SK-N-MC (cell line): ENCODE results near the gene LHFPL2.

Source experiments
- DNase-seq: peaks from one replicate; pipeline ENCODE4 v3.0.0-alpha.2; 2011; ENCODE audit warnings: low read depth, low spot score
- H3K27ac ChIP-seq: fragments of 200-600 bp; sonication (generic); 2 replicates; pipeline ENCODE4 v1.5.1; 2016; ENCODE audit warnings: mixed run types
- H3K36me3 ChIP-seq: fragments of 200-600 bp; sonication (generic); 2 replicates; pipeline ENCODE4 v1.6.1; 2017; ENCODE audit warnings: antibody characterized with exemption, low read length, mixed read lengths; ENCODE audit not compliant: insufficient read depth
- H3K4me3 ChIP-seq: fragments of 200-600 bp; sonication (generic); 2 replicates; pipeline ENCODE4 v1.5.1; 2016
- H3K9ac ChIP-seq: fragments of 200-600 bp; sonication (generic); 2 replicates; pipeline ENCODE4 v1.8.0; 2017; ENCODE audit warnings: mixed run types, mixed read lengths; ENCODE audit not compliant: insufficient read length
- H3K9me3 ChIP-seq: fragments of 200-600 bp; sonication (generic); 2 replicates; pipeline ENCODE4 v1.6.1; 2017; ENCODE audit warnings: low read depth, mild to moderate bottlenecking, antibody characterized with exemption, low read length, moderate library complexity, mixed read lengths
- EZH2 ChIP-seq: fragments of 200-600 bp; sonication (generic); IDR thresholded peaks from one replicate; pipeline ENCODE4 v1.6.1; 2017; ENCODE audit warnings: antibody characterized with exemption
- FOXP2 ChIP-seq: optimal IDR thresholded peaks from 2 replicates; pipeline ENCODE3; 2011; ENCODE audit warnings: mild to moderate bottlenecking, moderate library complexity; ENCODE audit not compliant: insufficient read depth; ENCODE audit errors: extremely low read length, control extremely low read depth
- POLR2AphosphoS5 ChIP-seq: IDR thresholded peaks from 2 replicates; pipeline ENCODE4 v1.6.1; 2012; ENCODE audit warnings: mild to moderate bottlenecking, low read depth, low read length, borderline replicate concordance

LHFPL2 gene

DNA sequence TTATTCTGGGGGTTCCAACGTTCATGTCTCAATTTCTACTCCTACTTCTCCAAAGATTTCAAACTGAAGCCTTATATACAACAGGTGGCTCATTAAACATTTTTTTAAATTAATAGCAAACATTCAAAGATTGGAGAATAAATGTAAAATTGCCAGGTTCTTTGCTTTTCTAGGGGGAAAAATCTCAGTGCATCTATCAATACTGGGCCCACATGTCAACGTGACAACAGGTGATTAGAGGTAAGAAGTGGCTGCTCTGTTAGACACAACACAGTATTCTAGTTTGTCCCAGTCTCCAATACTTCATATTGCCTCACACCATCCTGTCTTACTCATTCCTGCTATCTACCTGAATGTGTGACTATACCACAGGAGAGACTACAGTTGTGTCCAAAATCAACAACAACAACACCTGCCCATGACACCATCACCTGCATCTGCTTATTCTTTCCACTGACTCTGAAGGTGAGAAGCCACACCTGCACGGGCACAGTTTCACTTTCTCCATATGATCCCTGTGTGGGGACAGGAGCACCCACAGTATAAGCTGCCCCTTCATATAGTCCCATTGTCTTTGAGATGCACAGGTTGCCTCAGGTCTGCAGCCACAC, 110.2 kb downstream of the LHFPL2 start:
- DNase-seq: no peak
- Histone ChIP-seq H3K4me3 (no peak overlapping the region), H3K9me3 (no peaks in the 10 kb centered on the region), H3K9ac (no peak overlapping the region), H3K27ac (no peak overlapping the region), H3K36me3 (no peaks in the 10 kb centered on the region)
- TF ChIP-seq FOXP2 (no peak), POLR2AphosphoS5 (no peak), EZH2 (no peak)

- no peak overlapping the region for H3K4me3 ChIP-seq
- no peak overlapping the region for H3K27ac ChIP-seq
- no peak for TF ChIP-seq EZH2
- no peak for TF ChIP-seq POLR2AphosphoS5
- TF ChIP-seq FOXP2: no peak
- no peaks in the 10 kb centered on the region for H3K9me3 ChIP-seq
- H3K9ac ChIP-seq: no peak overlapping the region
- no peaks in the 10 kb centered on the region for H3K36me3 ChIP-seq
- DNase-seq: no peak
These were observed 110.8 kb downstream of the LHFPL2 start for GRCh38 chr5:78537821-78538220.

DNA sequence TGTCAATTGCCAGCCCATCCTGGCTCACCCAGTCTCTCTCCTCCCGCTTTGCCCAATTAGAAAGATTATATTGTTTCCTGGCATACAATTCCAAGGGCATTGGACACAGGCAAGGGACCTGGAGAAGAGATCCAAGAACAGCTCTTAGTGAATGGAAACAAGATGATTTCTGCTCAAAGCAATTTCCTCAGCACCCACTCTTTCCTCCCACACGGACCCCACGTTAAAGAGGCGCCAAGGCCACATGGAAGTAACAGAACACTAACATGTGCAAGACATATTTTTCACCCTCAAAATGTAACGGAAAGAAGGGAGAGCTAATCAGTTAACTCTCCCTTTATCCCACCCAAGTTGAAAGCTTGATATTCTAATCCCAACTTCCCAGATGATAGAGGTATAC, 111.2 kb downstream of the LHFPL2 start:
- Histone ChIP-seq H3K36me3 (no peaks in the 10 kb centered on the region), H3K27ac (no peak overlapping the region), H3K9me3 (no peaks in the 10 kb centered on the region), H3K9ac (no peak overlapping the region), H3K4me3 (no peak overlapping the region)
- no peak for DNase-seq
- TF ChIP-seq EZH2 (no peak), POLR2AphosphoS5 (no peak), FOXP2 (no peak)

DNA sequence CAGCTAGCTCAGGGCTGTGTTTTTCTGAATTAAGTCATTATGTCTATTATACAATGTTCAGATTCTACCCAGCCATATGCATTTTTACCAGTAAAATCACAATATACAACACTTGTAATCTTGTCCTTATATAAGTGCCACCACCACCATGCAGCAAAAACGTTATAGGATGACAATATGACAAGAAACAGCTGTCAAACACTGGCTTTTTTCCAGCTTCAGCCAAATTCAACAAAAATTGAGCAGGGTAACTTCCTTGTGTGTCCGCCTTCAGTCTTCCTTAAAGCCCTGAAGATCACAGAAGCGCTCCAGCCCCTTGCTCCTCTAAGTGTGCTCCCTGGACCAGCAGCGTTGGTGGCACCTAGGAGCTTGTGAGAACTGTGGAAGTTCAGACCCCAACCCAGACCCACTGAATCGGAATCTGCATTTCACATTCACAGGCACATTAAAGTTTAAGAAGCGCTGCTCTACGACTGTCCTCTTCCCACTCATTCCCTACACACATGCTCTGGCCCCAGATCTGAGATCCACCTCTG, 111.8 kb downstream of the LHFPL2 start:
- Histone ChIP-seq H3K36me3 (no peaks in the 10 kb centered on the region), H3K27ac (no peak overlapping the region), H3K9me3 (no peaks in the 10 kb centered on the region), H3K4me3 (no peak overlapping the region), H3K9ac (no peak overlapping the region)
- no peak for DNase-seq
- TF ChIP-seq FOXP2 (no peak), EZH2 (no peak), POLR2AphosphoS5 (no peak)

DNA sequence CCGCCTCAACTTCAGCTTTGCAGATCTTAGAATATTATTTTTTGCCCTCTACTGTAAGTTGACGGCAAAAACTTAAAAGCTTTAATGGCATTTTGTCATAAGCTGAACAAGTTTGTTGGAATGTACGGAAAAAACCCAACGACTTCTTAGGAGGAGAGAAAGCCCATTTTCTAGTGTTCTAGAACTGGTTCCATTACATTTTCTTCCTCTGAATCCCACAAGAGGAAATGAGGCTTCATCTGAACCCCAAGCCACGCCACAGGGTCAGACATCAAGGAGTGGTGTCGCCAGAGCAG, 113.7 kb downstream of the LHFPL2 start:
- Histone ChIP-seq H3K9me3 (no peaks in the 10 kb centered on the region), H3K9ac (no peak overlapping the region), H3K36me3 (no peaks in the 10 kb centered on the region), H3K27ac (no peak overlapping the region), H3K4me3 (no peak overlapping the region)
- TF ChIP-seq EZH2 (no peak), FOXP2 (no peak), POLR2AphosphoS5 (no peak)
- DNase-seq: no peak

DNA sequence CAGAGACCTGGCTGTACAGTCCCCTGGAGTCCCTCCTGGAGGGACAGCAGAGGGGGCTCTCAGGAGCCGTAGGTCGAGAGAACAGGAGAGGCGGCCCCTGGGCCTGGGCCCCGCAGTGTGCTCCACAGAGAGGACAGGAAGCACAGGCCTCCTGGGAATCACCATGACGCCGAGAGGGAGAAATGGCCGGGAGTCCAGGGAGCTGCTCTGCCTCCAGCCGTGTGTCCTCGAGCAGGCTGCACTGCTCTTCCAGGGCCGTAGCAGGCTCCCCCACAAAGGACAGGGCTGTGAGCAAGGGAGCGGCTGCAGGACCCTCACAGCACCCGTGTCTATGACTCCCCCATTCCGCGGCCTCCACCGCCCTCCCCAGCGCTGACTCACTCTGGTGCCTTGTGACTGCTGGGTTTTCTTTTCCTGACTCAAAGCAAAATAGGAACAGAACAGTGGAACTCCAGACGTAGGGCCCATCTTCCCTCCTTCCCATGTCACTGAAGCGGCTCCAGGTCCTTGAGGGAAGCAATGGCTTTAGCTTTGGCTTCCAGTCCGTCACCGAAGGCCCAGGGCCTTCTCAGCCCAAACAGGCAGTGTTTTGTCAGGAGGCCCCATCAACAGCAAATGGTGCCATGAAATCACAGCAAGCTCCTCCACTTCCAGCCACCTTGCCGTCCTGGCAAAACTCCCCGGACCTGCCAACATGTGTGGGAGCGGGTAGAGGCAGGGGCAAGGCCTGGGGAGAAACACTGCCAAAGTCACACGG, 114.2 kb downstream of the LHFPL2 start:
- H3K4me3 ChIP-seq: no peak overlapping the region
- TF ChIP-seq POLR2AphosphoS5: no peak
- TF ChIP-seq EZH2: no peak
- TF ChIP-seq FOXP2: no peak
- no peaks in the 10 kb centered on the region for H3K36me3 ChIP-seq
- H3K27ac ChIP-seq: no peak overlapping the region
- H3K9me3 ChIP-seq: no peaks in the 10 kb centered on the region
- no peak for DNase-seq
- H3K9ac ChIP-seq: no peak overlapping the region

- H3K36me3 ChIP-seq: no peaks in the 10 kb centered on the region
- no peak overlapping the region for H3K4me3 ChIP-seq
- H3K27ac ChIP-seq: no peak overlapping the region
- H3K9ac ChIP-seq: no peak overlapping the region
- no peak for DNase-seq
- TF ChIP-seq POLR2AphosphoS5: no peak
- H3K9me3 ChIP-seq: no peaks in the 10 kb centered on the region
These were observed 115.2 kb downstream of the LHFPL2 start for GRCh38 chr5:78533356-78533755.

GRCh38 chr5:78530342-78531096, 118.1 kb downstream of the LHFPL2 start:
- TF ChIP-seq EZH2: no peak
- TF ChIP-seq FOXP2: no peak
- no peak for TF ChIP-seq POLR2AphosphoS5
- Histone ChIP-seq H3K9ac (no peak overlapping the region), H3K27ac (no peak overlapping the region), H3K4me3 (no peak overlapping the region), H3K36me3 (no peaks in the 10 kb centered on the region), H3K9me3 (no peaks in the 10 kb centered on the region)
- no peak for DNase-seq
